Measurements from ENCODE around the gene THSD7B.

GRCh38 chr2:137096693-137097092, 331.3 kb downstream of the THSD7B start:
- TF ChIP-seq CEBPB (IDR thresholded peaks at IDR 0.05) = no peak
- TF ChIP-seq NFIC (IDR thresholded peaks at IDR 0.05) = no peak
- no peak for TF ChIP-seq YY1 (IDR thresholded peaks at IDR 0.05; ENCODE audit: low read depth)
- no peak for TF ChIP-seq MAX (IDR thresholded peaks at IDR 0.05)
- TF ChIP-seq RAD21 (IDR thresholded peaks at IDR 0.05; ENCODE audit: low read depth) = 0 out of 2 replicates have a peak, but pooled peaks have one; percentile 4
- no peak for TF ChIP-seq TEAD4 (IDR thresholded peaks at IDR 0.05)
- TF ChIP-seq TCF12 (IDR thresholded peaks at IDR 0.05; ENCODE audit: low read depth) = no peak
- TF ChIP-seq EP300 (IDR thresholded peaks at IDR 0.05; ENCODE audit: borderline replicate concordance) = no peak
- TF ChIP-seq USF1 (IDR thresholded peaks at IDR 0.05) = no peak
- no peak for TF ChIP-seq TAF1 (IDR thresholded peaks at IDR 0.05; ENCODE audit: low read depth)
- TF ChIP-seq CREB1 (IDR thresholded peaks at IDR 0.05; ENCODE audit: low read depth) = no peak
- no peak for TF ChIP-seq ZBTB7A (IDR thresholded peaks at IDR 0.05; ENCODE audit: low read depth)
- TF ChIP-seq EGR1 (IDR thresholded peaks at IDR 0.05) = no peak
